Skeletal muscle tissue (tissue), 4 donors: Measurements from ENCODE around the gene ACAP3. TPM values are rescaled to one million over a fixed set of nuclear protein-coding genes. Genes with fewer than 3 reads are reported as not detected.

Experiments used
- H3K27ac ChIP-seq: one replicate; pipeline ENCODE4 v1.7.0; 2013; ENCODE audit warnings: mild to moderate bottlenecking, low read depth, low read length, inconsistent platforms
- H3K27me3 ChIP-seq, 3 donors: one replicate each; pipeline ENCODE4 v1.7.0; 2013; ENCODE audit warnings: low read length in 3 of 3; ENCODE audit not compliant: control insufficient read depth in 3 of 3, insufficient read depth in 3 of 3
- H3K36me3 ChIP-seq, 3 donors: one replicate each; pipeline ENCODE4 v1.7.0; 2013; ENCODE audit warnings: low read length in 3 of 3; ENCODE audit not compliant: control insufficient read depth in 3 of 3, insufficient read depth in 3 of 3
- H3K4me1 ChIP-seq, 3 donors: one replicate each; pipeline ENCODE4 v1.7.0; 2013; ENCODE audit warnings: low read length in 3 of 3, mild to moderate bottlenecking in 3 of 3; ENCODE audit not compliant: control insufficient read depth in 3 of 3, insufficient read depth in 3 of 3
- H3K4me3 ChIP-seq, 3 donors: one replicate each; pipeline ENCODE4 v1.7.0; 2013; ENCODE audit warnings: low read length in 3 of 3
- H3K9ac ChIP-seq, 3 donors: one replicate each; pipeline ENCODE4 v1.7.0; 2013; ENCODE audit warnings: low read length in 3 of 3, mild to moderate bottlenecking in 3 of 3, moderate library complexity in 2 of 3, low read depth in 1 of 3
- H3K9me3 ChIP-seq, 3 donors: one replicate each; pipeline ENCODE4 v1.7.0; 2013; ENCODE audit warnings: low read length in 3 of 3; ENCODE audit not compliant: control insufficient read depth in 3 of 3
- total RNA-seq: library from RNA; depleted of rRNA; stranded (reverse); fragments of >200 nt; gene quantifications from one replicate; pipeline ENCODE4 v1.2.3, GENCODE V29; 2014
- donor health status: Osteomylitis.

Gene ACAP3
- 23.5 TPM for total RNA-seq

GRCh38 chr1:1307923-1308755 is at the start of gene ACAP3, which contains the start of gene PUSL1:
Gene ACAP3, minus strand, starts transcription at chr1:1307930. Its CDS starts 115 bp downstream, at chr1:1307815.
Gene PUSL1, plus strand, starts transcription at chr1:1308597. Its CDS starts 47 bp downstream, at chr1:1308644.
- H3K4me1 ChIP-seq: peaks cover 42 to 54% (median 52%) of the 10 kb centered on the region in 3 donors

GRCh38 chr1:1356796-1357401 is 49.2 kb upstream of the ACAP3 start:
- H3K9me3 ChIP-seq: no peaks in the 10 kb centered on the region
- peaks cover 0 to 65% (median 32%) of the 10 kb centered on the region in 3 donors for H3K27me3 ChIP-seq
- peak overlapping the region; percentile 45 to 74 (median 72) for H3K9ac ChIP-seq
- H3K4me1 ChIP-seq: peaks cover 45 to 61% (median 53%) of the 10 kb centered on the region in 3 donors
- peak overlapping the region; percentile 52 to 69 (median 61) for H3K4me3 ChIP-seq
- H3K27ac ChIP-seq: peak overlapping the region; percentile 77
- peaks cover 0 to 2% (median 0%) of the 10 kb centered on the region in 3 donors for H3K36me3 ChIP-seq

More at GRCh38 chr1:1307923-1308755, at the start of gene ACAP3, which contains the start of gene PUSL1:
- peak within 1 kb of the TSS; percentile 77 to 89 (median 85) for H3K9ac ChIP-seq
- peak within 1 kb of the TSS; percentile 76 to 82 (median 81) for H3K4me3 ChIP-seq
- H3K9me3 ChIP-seq: no peaks in the 10 kb centered on the region
- H3K36me3 ChIP-seq: peaks cover 17 to 24% (median 20%) of the 10 kb centered on the region in 3 donors
- no peaks in the 10 kb centered on the region for H3K27me3 ChIP-seq
- H3K27ac ChIP-seq: peak within 1 kb of the TSS; percentile 90

GRCh38 chr1:1356166-1356795 is 48.6 kb upstream of the ACAP3 start:
- H3K4me1 ChIP-seq: peaks cover 50 to 61% (median 53%) of the 10 kb centered on the region in 3 donors
- peaks cover 0 to 2% (median 0%) of the 10 kb centered on the region in 3 donors for H3K36me3 ChIP-seq
- H3K9ac ChIP-seq: no peak overlapping the region
- no peak overlapping the region for H3K27ac ChIP-seq
- H3K4me3 ChIP-seq: peak overlapping the region; percentile 52 to 69 (median 61)
- H3K9me3 ChIP-seq: no peaks in the 10 kb centered on the region
- H3K27me3 ChIP-seq: peaks cover 0 to 59% (median 32%) of the 10 kb centered on the region in 3 donors

- no peak overlapping the region for H3K27ac ChIP-seq
- H3K27me3 ChIP-seq: peaks cover 0 to 50% (median 26%) of the 10 kb centered on the region in 3 donors
- peaks cover 0 to 2% (median 0%) of the 10 kb centered on the region in 3 donors for H3K36me3 ChIP-seq
- H3K4me1 ChIP-seq: peaks cover 41 to 53% (median 45%) of the 10 kb centered on the region in 3 donors
- no peak overlapping the region for H3K4me3 ChIP-seq
- no peaks in the 10 kb centered on the region for H3K9me3 ChIP-seq
- H3K9ac ChIP-seq: no peak overlapping the region
These were observed 47.7 kb upstream of the ACAP3 start for GRCh38 chr1:1355416-1355815.

GRCh38 chr1:1354271-1355247 is 46.8 kb upstream of the ACAP3 start:
- Histone ChIP-seq H3K4me3 (no peak overlapping the region), H3K9me3 (no peaks in the 10 kb centered on the region), H3K36me3 (peaks cover 0 to 2% (median 0%) of the 10 kb centered on the region in 3 donors), H3K27me3 (peaks cover 0 to 47% (median 26%) of the 10 kb centered on the region in 3 donors), H3K27ac (no peak overlapping the region), H3K9ac (no peak overlapping the region), H3K4me1 (peaks cover 35 to 45% (median 38%) of the 10 kb centered on the region in 3 donors)

- Histone ChIP-seq H3K9ac (peak overlapping the region in 1 of 3 donors; percentile 45), H3K4me3 (no peak overlapping the region), H3K9me3 (no peaks in the 10 kb centered on the region), H3K36me3 (peaks cover 0 to 2% (median 0%) of the 10 kb centered on the region in 3 donors), H3K4me1 (peaks cover 31 to 35% (median 33%) of the 10 kb centered on the region in 3 donors), H3K27ac (no peak overlapping the region), H3K27me3 (peaks cover 0 to 38% (median 24%) of the 10 kb centered on the region in 3 donors)
These were observed 45.8 kb upstream of the ACAP3 start for GRCh38 chr1:1353389-1354151.

GRCh38 chr1:1352786-1353388 is 45.2 kb upstream of the ACAP3 start:
- Histone ChIP-seq H3K9me3 (no peaks in the 10 kb centered on the region), H3K4me3 (no peak overlapping the region), H3K36me3 (peaks cover 0 to 2% (median 0%) of the 10 kb centered on the region in 3 donors), H3K27ac (no peak overlapping the region), H3K27me3 (peaks cover 0 to 36% (median 22%) of the 10 kb centered on the region in 3 donors), H3K4me1 (peaks cover 35 to 36% (median 35%) of the 10 kb centered on the region in 3 donors), H3K9ac (peak overlapping the region in 1 of 3 donors; percentile 33)
